NCI-H1417 (cell line): ENCODE results near the gene TMPRSS12.
"Not testable (repeated sequence)": the region's sequence is repeated elsewhere in the genome, so short reads cannot be mapped to it uniquely, and the experiment has no call there.

Experiments used
- DNase-seq, 3 experiments: peaks; one replicate each; lab custom pipeline; 2025; lab: John Stamatoyannopoulos, UW

The TMPRSS12 gene, protein sequence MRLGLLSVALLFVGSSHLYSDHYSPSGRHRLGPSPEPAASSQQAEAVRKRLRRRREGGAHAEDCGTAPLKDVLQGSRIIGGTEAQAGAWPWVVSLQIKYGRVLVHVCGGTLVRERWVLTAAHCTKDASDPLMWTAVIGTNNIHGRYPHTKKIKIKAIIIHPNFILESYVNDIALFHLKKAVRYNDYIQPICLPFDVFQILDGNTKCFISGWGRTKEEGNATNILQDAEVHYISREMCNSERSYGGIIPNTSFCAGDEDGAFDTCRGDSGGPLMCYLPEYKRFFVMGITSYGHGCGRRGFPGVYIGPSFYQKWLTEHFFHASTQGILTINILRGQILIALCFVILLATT

DNA sequence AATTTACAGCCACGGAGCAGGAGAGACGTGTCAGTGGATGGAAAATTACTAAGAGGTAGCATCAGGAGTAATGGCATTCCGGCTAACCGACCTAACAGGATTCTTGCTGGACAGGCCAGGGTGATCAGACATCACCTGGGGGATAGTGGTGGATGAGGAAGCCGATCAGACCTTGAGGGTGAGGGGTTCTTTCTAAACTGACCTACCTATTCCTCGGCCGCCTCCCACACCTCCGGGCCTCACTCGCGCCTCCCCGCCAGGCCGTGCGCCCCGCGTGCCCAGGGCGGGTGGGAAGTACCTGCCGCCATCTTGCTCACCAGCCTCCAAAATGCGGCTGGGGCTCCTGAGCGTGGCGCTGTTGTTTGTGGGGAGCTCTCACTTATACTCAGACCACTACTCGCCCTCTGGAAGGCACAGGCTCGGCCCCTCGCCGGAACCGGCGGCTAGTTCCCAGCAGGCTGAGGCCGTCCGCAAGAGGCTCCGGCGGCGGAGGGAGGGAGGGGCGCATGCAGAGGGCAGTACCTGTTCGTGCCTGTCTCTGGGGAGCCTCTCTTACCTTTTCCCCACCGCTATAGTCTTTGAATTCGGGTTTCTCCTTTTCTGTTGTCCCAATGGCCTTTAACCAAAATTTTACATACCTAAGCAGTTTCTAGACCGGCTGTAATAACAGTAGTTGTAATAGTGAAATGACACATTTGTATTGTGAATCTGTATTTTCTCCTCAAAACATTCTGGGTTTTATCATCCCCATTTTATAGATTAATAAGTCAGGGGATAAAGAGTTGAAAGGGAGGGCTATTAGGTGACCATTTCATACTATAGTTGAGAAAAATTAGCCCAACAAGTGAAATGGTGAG lies at the start of gene TMPRSS12:
Gene TMPRSS12, plus strand, starts transcription at position 290 of the 857 bp plus-strand sequence. Its CDS starts 39 bp downstream, at position 329.
- no peak for DNase-seq

DNA sequence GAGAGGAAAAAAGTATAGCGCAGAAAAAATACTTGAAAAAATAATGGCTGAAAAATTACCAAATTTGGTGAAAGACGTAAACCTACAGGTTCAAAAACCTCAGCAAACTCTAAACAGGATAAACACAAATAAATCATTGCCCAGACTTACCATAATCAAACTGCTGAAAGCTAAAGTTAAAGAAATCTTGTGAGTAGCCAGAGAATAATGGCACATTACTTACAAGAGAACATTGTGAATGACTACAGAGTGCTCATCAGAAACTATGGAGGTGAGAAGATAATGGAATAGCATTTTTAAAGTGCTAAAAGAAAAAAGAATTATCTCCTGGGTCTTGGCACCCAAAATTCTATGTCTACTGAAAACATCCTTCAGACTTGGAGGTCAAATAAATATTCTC lies 42.8 kb upstream of the TMPRSS12 start:
- DNase-seq: no peak

DNA sequence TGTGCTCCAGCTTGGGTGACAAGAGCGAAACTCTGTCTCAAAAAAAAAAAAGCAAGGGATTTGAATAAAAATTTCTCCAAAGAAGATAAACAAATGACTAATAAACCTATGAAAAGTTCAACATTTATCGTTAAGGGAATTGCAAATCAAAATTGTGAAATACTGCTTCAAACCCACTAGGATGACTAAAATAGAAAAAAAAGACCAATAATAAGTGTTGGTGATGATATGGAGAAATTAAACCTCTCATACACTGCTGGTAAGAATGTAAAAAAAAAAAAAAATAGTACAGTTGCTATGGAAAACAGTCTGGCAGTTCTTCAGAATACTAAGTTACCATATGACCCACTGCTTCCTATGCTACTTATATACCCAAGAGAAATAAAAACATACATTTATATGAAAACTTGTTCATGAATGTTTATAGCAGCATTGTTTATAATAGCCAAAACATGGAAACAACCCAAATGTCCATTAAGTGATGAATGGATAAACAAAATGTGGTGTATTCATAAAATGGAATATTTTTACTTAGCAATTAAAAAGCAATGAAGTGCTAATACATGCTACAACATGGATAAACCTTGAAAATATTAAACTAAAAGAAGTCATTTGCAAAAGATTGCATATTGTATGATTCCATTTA lies 39.4 kb upstream of the TMPRSS12 start:
- no peak for DNase-seq

DNA sequence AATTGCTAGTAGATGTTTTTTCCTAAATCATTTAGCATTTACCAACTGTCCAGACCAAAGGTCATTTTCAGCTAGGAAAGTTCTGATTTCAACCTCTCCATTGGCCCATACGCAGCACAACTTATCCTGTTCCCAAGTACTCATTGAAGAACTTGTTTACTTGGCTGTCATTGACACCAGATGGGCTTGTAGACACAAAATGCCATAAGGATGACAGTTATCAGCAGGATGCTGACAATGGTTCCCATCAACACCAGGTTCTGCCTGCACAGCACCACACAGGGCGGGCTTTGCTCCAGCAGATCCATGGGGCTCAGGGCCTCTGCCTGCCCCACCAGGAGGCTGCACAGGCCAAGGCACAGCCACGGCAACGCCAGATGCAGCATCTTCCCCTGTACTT lies 36.5 kb upstream of the TMPRSS12 start:
- no peak for DNase-seq

DNA sequence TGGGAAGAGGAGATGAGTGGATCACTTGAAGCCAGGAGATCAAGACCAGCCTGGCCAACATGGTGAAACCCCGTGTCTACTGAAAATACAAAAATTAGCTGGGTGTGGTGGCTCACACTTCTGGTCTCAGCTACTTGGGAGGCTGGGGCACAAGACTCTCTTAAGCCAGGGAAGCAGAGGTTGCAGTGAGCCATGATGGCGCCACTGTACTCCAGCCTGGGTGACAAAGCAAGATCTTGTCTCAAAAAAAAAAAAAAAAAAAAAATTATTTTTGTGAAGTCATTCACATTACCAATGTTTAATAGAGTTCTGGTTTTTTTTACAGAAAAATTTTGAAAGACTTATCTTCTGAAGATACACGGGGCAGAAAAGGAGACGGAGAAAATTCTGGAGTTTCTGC lies 33.6 kb upstream of the TMPRSS12 start:
- DNase-seq: not testable (repeated sequence)

DNA sequence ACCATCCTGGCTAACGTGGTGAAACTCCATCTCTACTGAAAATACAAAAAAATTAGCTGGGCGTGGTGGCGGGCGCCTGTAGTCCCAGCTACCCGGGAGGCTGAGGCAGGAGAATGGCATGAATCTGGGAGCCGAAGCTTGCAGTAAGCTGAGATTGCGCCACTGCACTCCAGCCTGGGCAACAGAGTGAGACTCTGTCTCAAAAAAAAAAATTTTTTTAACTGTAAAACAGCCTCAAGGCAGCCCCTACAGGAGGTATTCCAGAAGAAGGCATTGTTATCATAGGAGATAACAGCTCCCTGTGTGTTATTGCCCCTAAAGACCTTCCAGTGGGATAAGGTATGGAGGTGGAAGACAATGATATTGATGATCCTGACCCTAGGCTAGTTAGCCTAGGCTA lies 27.8 kb upstream of the TMPRSS12 start:
- DNase-seq: not testable (repeated sequence)

DNA sequence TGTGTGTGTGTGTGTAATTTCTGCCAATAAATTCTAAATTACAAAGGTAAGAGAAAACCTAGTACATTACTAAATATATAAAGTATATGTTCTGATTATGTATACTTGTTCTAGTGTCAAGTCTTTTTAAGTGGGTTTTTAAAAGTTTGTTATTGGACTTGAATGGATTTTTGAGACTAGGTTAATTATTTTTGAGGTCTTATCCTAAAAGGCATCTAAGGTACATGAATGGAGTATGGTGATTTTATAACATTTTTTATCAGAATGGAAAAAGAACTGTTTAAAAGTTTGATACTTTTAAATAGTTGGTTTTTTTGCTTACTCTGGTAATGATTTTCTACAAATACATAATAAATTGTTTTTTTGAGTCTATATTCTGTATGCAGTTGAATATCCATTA lies 22.5 kb upstream of the TMPRSS12 start:
- no peak for DNase-seq

DNA sequence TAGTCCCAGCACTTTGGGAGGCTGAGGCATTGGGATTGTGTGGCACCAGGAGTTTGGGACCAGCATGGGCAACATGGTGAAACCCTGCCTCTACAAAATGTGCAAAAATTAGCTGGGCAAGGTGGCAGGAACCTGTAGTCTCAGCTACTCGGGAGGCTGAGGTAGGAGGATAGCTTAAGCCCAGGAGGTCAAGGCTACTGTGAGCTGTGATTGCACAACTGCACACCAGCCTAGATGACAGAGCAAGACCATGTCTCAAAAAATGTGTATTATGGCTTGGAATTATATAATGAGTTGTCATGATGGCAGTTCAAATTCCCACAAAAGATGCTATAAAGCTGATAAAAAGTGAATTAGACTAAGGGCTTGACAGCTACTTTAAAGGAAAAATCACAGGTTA lies 20.6 kb upstream of the TMPRSS12 start:
- DNase-seq: no peak

DNA sequence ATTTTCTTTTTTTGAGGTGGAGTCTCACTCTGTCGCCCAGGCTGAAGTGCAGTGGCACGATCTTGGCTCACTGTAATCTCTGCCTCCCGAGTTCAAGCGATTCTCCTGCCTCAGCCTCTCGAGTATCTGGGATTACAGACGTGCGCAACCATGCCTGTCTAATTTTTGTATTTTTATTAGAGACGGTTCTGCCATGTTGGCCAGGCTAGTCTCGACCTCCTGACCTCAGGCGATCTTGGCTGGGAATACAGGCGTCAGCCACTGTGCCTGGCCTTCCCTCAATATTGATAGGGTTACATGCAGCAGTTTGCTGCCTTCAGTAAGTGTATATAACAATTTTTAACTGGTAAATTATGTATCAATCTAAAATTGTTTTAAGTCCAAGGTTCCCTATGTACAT lies 19.0 kb upstream of the TMPRSS12 start:
- not testable (repeated sequence) for DNase-seq

DNA sequence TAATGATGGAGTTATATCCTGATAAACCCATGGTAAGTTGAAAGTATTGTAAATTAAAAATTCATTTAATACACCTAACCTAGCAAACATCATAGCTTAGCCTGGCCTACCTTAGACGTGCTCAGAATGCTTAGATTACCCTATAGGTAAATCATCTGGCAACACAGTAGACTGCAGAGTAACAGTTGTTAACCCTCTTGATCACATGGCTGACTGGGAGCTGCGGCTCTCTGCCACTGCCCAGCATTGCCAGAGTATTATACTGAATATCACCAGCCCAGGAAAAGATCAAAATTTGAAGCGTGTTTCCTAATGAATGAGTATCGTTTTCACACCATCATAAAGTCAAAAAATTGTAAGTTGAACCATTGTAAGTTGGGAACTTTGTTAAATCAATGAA lies 17.8 kb upstream of the TMPRSS12 start:
- no peak for DNase-seq

DNA sequence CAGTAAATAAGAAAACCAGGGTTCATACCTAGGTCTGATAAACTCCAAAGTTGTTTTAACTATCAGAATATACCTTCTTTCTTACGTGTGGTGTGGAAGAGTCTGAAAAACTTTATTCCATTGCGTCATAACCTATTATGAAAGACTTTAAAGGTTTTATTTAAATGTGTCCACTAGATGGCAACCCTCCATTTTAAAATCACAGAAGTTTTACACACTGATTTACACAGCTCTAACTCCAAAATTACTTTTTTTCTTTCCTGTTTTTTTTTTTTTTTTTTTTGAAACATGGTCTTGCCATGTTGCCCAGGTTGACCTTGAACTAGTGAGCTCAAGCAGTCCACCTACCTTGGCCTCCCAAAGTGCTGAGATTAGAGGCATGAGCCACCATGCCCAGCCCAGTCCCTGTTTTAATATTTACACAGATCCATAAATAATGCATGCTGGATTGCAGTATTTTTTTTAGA lies 17.3 kb upstream of the TMPRSS12 start:
- DNase-seq: peak in 2 of 3 experiments; percentile 44 to 71

DNA sequence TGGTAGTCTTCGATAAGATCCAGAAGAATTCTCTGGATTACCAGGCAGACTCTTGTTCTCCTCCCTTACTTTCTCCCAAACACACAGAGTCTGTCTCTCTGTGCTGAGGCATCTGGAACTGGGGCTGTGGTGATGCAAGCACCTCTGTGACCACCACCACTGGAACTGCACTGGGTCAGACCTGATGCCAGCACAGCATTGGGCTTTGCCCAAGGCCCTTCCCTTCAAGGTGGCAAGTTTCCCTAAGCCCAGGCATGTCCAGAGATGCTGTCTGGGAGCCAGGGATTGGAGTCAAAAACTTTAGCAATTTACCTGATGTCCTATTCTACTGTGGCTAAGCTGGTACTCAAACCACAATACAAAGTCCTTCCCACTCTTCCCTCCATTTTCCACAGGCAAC lies 14.6 kb upstream of the TMPRSS12 start:
- DNase-seq: no peak

DNA sequence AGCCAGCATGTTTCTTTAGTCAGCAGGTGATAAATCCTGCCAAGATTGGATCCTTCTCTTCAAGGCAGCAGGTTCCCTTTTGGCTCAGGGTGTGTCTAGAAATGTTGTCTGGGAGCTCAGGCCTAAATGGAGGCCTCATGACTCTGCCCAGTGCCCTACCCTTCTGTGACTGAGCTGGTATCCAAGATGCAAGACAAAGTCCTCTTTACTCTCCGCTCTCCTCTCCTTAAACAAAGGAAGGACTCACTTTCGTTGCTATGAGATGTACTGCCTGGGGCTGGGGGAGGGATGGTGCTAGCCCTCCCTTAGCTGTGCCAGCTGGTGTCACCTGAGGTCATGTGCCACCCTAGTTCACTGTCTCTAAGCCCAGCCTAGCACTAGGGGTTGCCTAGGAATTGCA lies 13.8 kb upstream of the TMPRSS12 start:
- DNase-seq: peak in 2 of 3 experiments; percentile 33 to 56

DNA sequence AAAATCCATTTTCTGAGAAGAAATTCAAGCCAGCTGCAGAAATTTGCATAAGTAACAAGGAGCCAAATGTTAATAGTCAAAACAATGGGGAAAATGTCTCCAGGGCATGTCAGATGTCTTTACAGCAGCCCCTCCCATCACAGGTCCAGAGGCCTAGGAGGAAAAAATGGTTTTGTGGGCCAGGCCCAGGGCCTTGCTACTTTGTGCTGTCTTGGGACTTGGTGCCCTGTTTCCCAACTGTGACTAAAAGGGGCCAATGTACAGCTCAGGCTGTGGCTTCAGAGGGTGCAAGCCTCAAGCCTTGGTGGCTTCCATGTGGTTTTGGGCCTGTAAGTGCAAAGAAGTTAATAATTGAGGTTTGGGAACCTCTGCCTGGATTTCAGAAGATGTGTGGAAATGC lies 8.9 kb upstream of the TMPRSS12 start:
- not testable (repeated sequence) for DNase-seq

DNA sequence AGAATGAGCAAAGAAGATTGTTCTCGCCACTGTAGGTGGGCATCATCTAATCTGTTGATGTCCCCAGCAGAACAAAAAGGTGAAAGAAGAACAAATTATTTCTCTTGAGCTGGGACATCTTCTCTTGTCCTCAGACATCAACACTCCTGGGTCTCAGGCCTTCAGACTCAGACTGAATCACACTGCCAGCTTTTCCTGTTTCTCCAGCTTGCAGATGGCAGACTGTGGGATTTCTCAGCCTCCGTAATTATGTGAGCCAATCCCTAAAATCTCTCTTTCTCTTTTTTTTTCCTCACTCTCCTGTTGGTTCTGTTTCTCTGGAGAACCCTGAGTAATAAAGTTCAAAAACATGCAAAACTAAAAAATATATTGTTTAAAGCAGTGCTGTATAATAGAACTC lies 3.7 kb upstream of the TMPRSS12 start:
- no peak for DNase-seq

DNA sequence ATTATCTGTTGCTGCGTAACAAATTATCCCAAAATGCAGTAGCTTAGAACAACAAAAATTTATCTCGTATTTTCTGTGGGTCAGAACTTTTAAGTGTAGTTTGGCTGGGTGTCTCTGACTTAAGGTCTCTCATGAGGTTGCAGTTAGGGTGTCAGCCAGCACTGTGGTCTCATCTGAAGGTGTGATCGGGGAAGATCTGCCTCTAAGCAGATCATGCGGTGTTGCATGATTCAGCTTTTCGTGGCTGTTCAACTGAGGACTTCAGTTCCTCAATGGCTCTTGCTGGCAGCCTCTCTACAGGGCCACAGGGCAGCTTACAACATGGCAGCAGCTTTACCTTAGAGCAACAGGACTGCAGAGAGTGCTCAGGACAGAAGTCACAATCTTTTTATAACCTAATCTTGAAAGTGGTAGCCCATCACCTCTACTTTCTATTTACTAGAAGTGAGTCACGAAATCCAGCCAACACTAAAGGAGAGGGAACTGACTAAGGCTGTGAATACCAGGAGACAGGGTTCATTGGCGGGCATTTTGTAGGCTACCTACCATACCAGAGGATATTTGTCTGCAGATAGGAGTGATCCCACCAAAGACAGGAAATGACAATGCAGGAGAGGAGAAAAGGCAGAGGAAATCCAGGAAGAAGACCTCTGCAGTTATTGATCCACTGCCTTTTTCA lies 1.8 kb upstream of the TMPRSS12 start:
- DNase-seq: no peak

DNA sequence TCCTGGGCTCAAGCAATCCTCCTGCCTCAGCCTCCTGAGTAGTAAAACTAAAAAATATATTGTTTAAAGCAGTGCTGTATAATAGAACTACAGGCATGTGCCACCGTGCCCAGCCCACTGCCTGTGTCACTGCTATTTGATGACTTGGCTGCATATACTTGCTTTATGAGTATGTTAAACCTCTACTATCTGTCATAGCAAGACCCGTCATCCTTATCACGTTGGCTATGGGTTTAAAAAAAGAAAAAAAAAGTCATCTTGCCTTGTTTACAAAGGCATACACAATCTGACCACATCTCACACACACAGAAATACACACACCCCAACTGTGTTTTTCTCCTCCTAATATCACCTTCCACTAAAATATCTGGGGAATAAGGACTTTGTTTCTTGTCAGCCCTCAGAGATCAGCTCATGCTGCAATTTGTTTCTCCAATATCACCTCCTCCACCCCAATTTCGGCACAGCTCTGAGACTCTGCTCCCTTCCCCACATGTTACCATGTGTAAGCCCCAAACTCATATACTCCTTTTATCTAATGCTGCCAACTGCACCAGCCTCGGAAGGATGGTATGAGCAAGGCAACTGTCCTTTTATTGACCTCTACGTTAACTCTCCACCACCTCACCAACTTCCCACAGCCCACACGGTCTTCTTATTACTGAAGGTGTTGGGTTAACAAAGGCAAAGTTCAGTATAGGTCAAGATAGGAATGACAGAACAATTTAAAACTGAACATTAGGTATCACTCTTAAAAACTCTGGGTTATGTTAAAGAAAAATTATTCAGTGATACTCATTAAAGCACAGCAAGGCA lies 802 bp upstream of the TMPRSS12 start:
- no peak for DNase-seq

DNA sequence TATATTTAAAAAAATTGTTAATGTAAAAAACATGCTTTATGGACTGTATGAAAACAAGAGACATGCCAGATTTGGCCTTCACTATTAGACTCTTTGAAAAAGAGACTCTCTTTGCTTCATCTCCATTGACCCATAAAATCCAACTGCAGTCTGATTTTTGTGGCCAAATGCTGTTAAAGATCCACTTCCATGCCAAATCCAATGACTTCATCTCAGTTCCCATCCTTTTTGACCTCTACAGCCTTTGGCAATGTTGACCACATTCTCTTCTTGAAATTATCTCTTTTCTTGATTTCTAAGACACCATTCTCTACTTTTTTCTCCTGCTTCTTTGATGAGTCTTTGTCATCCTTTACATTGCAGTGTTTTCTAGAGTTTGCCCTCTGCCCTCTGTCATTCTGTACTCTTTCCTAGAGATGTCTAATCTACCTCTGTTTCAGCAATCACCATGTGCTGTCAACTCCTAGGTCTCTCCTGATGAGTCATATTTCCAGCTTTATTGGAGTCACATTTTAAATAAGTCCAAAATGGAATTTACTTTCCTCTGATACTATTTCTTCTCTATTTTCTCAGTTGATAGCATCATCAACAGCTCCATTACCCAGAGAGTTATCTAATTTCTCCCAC lies 2.4 kb downstream of the TMPRSS12 start:
- DNase-seq: no peak

DNA sequence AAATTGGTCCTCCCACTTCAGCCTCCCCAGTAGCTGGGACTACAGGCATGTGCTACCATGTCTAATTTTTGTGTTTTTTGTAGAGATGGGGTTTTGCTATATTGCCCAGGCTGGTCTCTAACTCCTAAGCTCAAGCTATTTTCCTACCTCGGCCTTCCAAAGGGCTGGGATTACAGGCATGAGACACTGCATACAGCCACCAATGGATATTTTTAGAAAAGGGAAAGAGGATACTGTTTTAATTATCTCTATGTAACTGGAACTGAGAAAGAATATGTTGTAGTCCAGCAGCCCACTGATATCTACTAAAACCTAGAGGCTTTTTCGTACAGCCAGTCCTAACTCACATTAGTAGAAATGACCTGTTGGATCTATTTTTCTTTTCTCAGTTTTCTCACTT lies 6.2 kb downstream of the TMPRSS12 start:
- DNase-seq: no peak

DNA sequence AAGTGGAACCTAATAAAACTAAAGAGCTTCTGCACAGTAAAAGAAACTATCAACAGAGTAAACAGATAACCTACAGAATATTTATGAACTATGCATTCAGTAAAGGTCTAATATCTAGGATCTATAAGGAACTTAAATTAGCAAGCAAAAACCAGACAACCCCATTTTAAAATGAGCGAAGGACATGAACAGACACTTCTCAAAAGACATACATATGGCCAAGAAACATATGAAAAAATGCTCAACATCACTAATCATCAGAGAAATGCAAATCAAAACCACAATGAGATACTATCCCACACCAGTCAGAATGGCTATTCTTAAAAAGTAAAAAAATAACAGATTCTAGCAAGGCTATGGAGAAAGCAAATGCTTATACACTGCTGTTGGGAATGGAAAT lies 12.5 kb downstream of the TMPRSS12 start:
- DNase-seq: not testable (repeated sequence)

DNA sequence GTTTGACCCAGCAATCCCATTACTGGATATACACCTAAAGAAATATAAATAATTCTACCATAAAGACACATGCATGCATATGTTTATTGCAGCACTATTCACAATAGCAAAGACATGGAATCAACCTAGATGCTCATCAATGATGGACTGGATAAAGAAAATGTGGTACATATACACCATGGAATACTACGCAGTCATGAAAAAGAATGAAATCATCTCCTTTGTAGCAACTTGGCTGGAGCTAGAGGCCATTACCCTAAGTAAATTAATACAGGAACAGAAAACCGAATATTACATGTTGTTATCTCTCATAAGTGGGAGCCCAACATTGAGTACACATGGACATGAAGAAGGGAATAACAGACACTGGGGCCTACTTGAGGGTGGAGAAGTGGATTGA lies 13.0 kb downstream of the TMPRSS12 start:
- DNase-seq: not testable (repeated sequence)
